Measurements from ENCODE around the gene DHPS. TPM values are rescaled to one million over a fixed set of nuclear protein-coding genes. Genes with fewer than 3 reads are reported as not detected.

The DHPS gene
- total and polyA plus RNA-seq, 9 donors = 63.7 to 147 (median 89.7) TPM

- intact Hi-C loops (cut with DNase I) = no loop called here
- no peaks in the 10 kb centered on the region for H3K4me1 ChIP-seq (ENCODE audit: insufficient read depth)
- 54 to 64% (median 57%) methylated on average over 50 of the region's 50 CpGs for WGBS, 3 donors
- TF ChIP-seq EP300 (IDR thresholded peaks at IDR 0.05) = no peak
- TF ChIP-seq, protein P1, sequence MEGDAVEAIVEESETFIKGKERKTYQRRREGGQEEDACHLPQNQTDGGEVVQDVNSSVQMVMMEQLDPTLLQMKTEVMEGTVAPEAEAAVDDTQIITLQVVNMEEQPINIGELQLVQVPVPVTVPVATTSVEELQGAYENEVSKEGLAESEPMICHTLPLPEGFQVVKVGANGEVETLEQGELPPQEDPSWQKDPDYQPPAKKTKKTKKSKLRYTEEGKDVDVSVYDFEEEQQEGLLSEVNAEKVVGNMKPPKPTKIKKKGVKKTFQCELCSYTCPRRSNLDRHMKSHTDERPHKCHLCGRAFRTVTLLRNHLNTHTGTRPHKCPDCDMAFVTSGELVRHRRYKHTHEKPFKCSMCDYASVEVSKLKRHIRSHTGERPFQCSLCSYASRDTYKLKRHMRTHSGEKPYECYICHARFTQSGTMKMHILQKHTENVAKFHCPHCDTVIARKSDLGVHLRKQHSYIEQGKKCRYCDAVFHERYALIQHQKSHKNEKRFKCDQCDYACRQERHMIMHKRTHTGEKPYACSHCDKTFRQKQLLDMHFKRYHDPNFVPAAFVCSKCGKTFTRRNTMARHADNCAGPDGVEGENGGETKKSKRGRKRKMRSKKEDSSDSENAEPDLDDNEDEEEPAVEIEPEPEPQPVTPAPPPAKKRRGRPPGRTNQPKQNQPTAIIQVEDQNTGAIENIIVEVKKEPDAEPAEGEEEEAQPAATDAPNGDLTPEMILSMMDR (IDR thresholded peaks at IDR 0.05) = no peak
- no peak overlapping the region for H3K4me3 ChIP-seq
- no peaks in the 10 kb centered on the region for H3K9me3 ChIP-seq
- H3K27ac ChIP-seq = no peak overlapping the region
- DNase-seq = no peak
- no peaks in the 10 kb centered on the region for H3K36me3 ChIP-seq
- H3K27me3 ChIP-seq = no peaks in the 10 kb centered on the region
Observed at GRCh38 chr19:12656899-12657571, 24.6 kb downstream of the DHPS start.

DNA sequence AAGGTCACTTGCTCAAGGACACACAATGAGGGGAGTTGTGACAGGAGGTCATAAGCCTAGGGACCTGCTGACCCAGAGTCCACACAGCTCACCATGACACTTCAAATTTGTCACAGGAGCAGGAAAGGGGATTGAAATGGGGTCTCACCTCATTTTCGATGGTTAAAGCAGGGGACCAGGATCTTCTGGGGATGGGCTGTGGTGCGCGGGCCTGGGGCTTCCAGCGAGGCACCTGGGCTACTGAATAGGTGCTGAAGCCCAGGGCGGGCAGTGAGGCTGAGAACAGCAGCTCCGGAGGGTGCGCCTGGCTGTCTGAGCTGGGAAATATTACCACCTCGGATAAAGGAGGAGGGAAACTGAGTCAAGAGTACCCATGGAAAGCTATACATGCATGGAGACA, 26.1 kb downstream of the DHPS start:
- Histone ChIP-seq H3K4me1 (ENCODE audit: insufficient read depth) (no peaks in the 10 kb centered on the region), H3K36me3 (no peaks in the 10 kb centered on the region), H3K27me3 (no peaks in the 10 kb centered on the region), H3K4me3 (no peak overlapping the region), H3K27ac (no peak overlapping the region), H3K9me3 (no peaks in the 10 kb centered on the region)
- WGBS, 3 donors = 88 to 96% (median 93%) methylated on average over 8 of the region's 8 CpGs
- intact Hi-C loops (cut with DNase I) = no loop called here
- DNase-seq = no peak
- TF ChIP-seq EP300 (IDR thresholded peaks at IDR 0.05) = no peak
- TF ChIP-seq, protein P1 (IDR thresholded peaks at IDR 0.05) = no peak
- TF ChIP-seq POLR2A (IDR thresholded peaks at IDR 0.05) = no peak

DNA sequence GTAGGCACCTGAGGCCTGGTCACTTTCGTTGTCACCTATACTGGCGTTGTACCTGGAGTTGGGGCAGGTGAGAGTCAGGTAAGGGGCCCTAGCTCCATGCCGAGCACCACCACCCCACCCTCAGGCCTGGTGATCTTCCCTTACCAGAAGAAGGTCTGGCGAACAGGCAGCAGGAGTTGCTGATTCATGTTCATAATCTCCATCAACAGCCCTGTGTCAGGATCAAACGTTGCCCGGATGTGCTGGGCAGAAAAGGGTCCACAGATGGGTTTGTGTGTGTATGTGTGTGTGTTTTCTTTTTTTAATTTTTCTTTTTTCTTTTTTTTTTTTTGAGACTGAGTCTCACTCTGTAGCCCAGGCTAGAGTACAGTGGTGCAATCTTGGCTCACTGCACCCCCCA, 29.5 kb downstream of the DHPS start:
- DNase-seq = no peak
- Histone ChIP-seq H3K4me1 (ENCODE audit: insufficient read depth) (peaks cover 12% of the 10 kb centered on the region), H3K9me3 (no peaks in the 10 kb centered on the region), H3K27me3 (no peaks in the 10 kb centered on the region), H3K4me3 (no peak overlapping the region), H3K27ac (no peak overlapping the region), H3K36me3 (no peaks in the 10 kb centered on the region)
- WGBS, 3 donors = 91 to 94% (median 91%) methylated on average over 6 of the region's 6 CpGs
- intact Hi-C loops (cut with DNase I) = no loop called here
- TF ChIP-seq POLR2A (IDR thresholded peaks at IDR 0.05) (no peak), EP300 (IDR thresholded peaks at IDR 0.05) (no peak)
- TF ChIP-seq, protein P1 (IDR thresholded peaks at IDR 0.05) = no peak

DNA sequence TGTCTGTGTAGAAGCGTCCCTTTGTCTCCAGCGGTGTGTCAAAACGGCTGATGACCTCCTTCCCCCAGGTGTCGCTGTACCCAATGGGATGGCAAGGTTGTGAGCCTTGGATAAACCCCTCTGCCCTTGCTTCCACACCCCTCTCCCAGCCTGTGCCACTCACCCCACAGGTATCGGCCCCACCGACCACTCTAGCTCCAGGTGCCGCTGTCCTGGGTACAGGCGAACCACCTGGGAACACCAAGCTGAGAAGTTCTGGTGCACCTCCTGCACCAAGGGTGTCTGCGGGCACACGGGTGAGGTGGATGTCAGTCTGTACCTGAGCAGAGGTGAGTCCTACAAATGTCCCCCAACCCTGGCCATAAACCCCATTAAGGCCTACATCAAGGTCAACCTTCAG, 31.7 kb downstream of the DHPS start:
- TF ChIP-seq EP300 (IDR thresholded peaks at IDR 0.05) (no peak), POLR2A (IDR thresholded peaks at IDR 0.05) (no peak)
- TF ChIP-seq, protein P1 (IDR thresholded peaks at IDR 0.05) = no peak
- H3K4me1 ChIP-seq (ENCODE audit: insufficient read depth) = peaks cover 12% of the 10 kb centered on the region
- no peaks in the 10 kb centered on the region for H3K27me3 ChIP-seq
- no peak overlapping the region for H3K27ac ChIP-seq
- no peak overlapping the region for H3K4me3 ChIP-seq
- DNase-seq = no peak
- intact Hi-C loops (cut with DNase I) = no loop called here
- no peaks in the 10 kb centered on the region for H3K36me3 ChIP-seq
- WGBS, 3 donors = 90 to 95% (median 94%) methylated on average over 10 of the region's 10 CpGs
- no peaks in the 10 kb centered on the region for H3K9me3 ChIP-seq
